Kidney (tissue), 14 donors: Measurements from ENCODE around the gene LRRC28. TPM values are rescaled to one million over a fixed set of nuclear protein-coding genes. Genes with fewer than 3 reads are reported as not detected.

Experiments
- DNase-seq, 5 donors: peaks; one replicate each; pipeline ENCODE4 v3.0.0-alpha.2; 2013 to 2020
- FAIRE-seq: peaks from 2 replicates; lab custom pipeline; 2012; peaks lifted over from hg19 to GRCh38; lab: Jason Lieb, UNC
- H3K27ac ChIP-seq, 2 donors: one replicate each; pipeline ENCODE4 v1.7.0; 2013; ENCODE audit warnings: low read depth in 2 of 2, low read length in 2 of 2, inconsistent platforms in 1 of 2
- H3K27me3 ChIP-seq: one replicate; pipeline ENCODE4 v1.7.1; 2013; ENCODE audit warnings: low read length, inconsistent platforms; ENCODE audit not compliant: control insufficient read depth, insufficient read depth
- H3K36me3 ChIP-seq, 3 donors: one replicate each; pipeline versions ENCODE4 v1.7.0 to v1.7.1; 2013; ENCODE audit warnings: low read length in 3 of 3, control low read depth in 1 of 3, inconsistent platforms in 1 of 3; ENCODE audit not compliant: insufficient read depth in 3 of 3, control insufficient read depth in 2 of 3
- H3K4me1 ChIP-seq, 3 donors: one replicate each; pipeline versions ENCODE4 v1.7.0 to v1.7.1; 2013; ENCODE audit warnings: low read length in 3 of 3, inconsistent platforms in 1 of 3, low read depth in 1 of 3; ENCODE audit not compliant: control insufficient read depth in 2 of 3, insufficient read depth in 2 of 3
- H3K4me3 ChIP-seq, 3 donors: one replicate each; pipeline versions ENCODE4 v1.7.0 to v1.8.1; 2013; ENCODE audit warnings: low read length in 3 of 3, control low read depth in 1 of 3, inconsistent platforms in 1 of 3
- H3K9ac ChIP-seq, 3 donors: one replicate each; pipeline versions ENCODE4 v1.7.0 to v1.7.1; 2013; ENCODE audit warnings: low read length in 3 of 3, control low read depth in 1 of 3, inconsistent platforms in 1 of 3
- H3K9me3 ChIP-seq, 3 donors: one replicate each; pipeline versions ENCODE4 v1.7.0 to v1.7.1; 2013; ENCODE audit warnings: low read length in 3 of 3, control low read depth in 1 of 3, inconsistent platforms in 1 of 3; ENCODE audit not compliant: control insufficient read depth in 2 of 3, insufficient read depth in 1 of 3
- CTCF ChIP-seq: IDR thresholded peaks from 3 replicates; pipeline ENCODE4 v1.5.1; 2012; ENCODE audit warnings: mild to moderate bottlenecking, moderate library complexity, borderline replicate concordance; ENCODE audit not compliant: insufficient read depth; ENCODE audit errors: extremely low read depth
- intact Hi-C: fragments of 100-400 bp; cut with DNase I; formaldehyde crosslinking; loops from one replicate; pipeline ENCODE4 v1.11.1; 2022
- polyA plus RNA-seq: library from polyadenylated mRNA; stranded (reverse); fragments of 350-450 nt; fragmentation: Illumina TruSeq; extraction: RNeasy Lipid Tissue Mini Kit (QIAGEN cat#74804); gene quantifications from one replicate; pipeline ENCODE4 v1.2.3, GENCODE V29; 2014; ENCODE audit warnings: low read depth, low replicate concordance; ENCODE audit not compliant: insufficient read depth
- total RNA-seq: library from RNA; stranded (reverse); fragmentation: NEBNext Ultra II Directional; extraction: Animal tissue kit (Norgen Biotek cat#: 25700); gene quantifications from one replicate; pipeline ENCODE4 v1.2.1, GENCODE V29; 2021
- donor health status: control.
- donor health status: control.
- donor health status: control.
- donor health status: control.
- donor health status: control.
- donor health status: DM: yes; HTN: yes; CAD: no.
- donor health status: Normal renal cell carcinoma (clear cell type).

The LRRC28 gene
- total and polyA plus RNA-seq, 2 donors from 2014 or later = 25.5 to 34.7 TPM

GRCh38 chr15:99434506-99435112 is 183.3 kb downstream of the LRRC28 start:
- Histone ChIP-seq H3K27ac (no peak overlapping the region), H3K9me3 (no peaks in the 10 kb centered on the region), H3K36me3 (no peaks in the 10 kb centered on the region), H3K4me3 (no peak overlapping the region), H3K4me1 (peaks cover 0 to 42% (median 24%) of the 10 kb centered on the region in 3 donors), H3K27me3 (no peaks in the 10 kb centered on the region), H3K9ac (peak overlapping the region in 1 of 3 donors; percentile 51)
- intact Hi-C loops = no loop called here
- TF ChIP-seq CTCF = no peak
- FAIRE-seq (no peak), DNase-seq (peak in 2 of 5 donors; percentile 57)

- FAIRE-seq = no peak
- Histone ChIP-seq H3K4me1 (peaks cover 0 to 42% (median 24%) of the 10 kb centered on the region in 3 donors), H3K9me3 (no peaks in the 10 kb centered on the region), H3K27ac (peak overlapping the region in 1 of 2 donors; percentile 55), H3K4me3 (peak overlapping the region in 1 of 3 donors; percentile 22), H3K36me3 (no peaks in the 10 kb centered on the region), H3K27me3 (no peaks in the 10 kb centered on the region), H3K9ac (peak overlapping the region in 1 of 3 donors; percentile 51)
- peak in 3 of 5 donors; percentile 42 to 96 (median 61) for DNase-seq
- intact Hi-C loops = no loop called here
- no peak for TF ChIP-seq CTCF
These were observed 183.9 kb downstream of the LRRC28 start for GRCh38 chr15:99435113-99435695.

GRCh38 chr15:99435877-99436541 is 184.7 kb downstream of the LRRC28 start:
- DNase-seq = peak in 4 of 5 donors; percentile 9 to 66 (median 45)
- peak overlapping the region; percentile 13 to 58 for H3K27ac ChIP-seq
- peaks cover 0 to 42% (median 28%) of the 10 kb centered on the region in 3 donors for H3K4me1 ChIP-seq
- H3K9me3 ChIP-seq = no peaks in the 10 kb centered on the region
- FAIRE-seq = no peak
- H3K36me3 ChIP-seq = no peaks in the 10 kb centered on the region
- peak overlapping the region in 1 of 3 donors; percentile 51 for H3K9ac ChIP-seq
- no peaks in the 10 kb centered on the region for H3K27me3 ChIP-seq
- peak overlapping the region in 1 of 3 donors; percentile 22 for H3K4me3 ChIP-seq
- no peak for TF ChIP-seq CTCF
- intact Hi-C loops = no loop called here
